GM13977 (cell line): Measurements from ENCODE around the gene IDUA.
"Not testable (repeated sequence)": the region's sequence is repeated elsewhere in the genome, so short reads cannot be mapped to it uniquely, and the experiment has no call there.

Experiments
- DNase-seq: peaks from one replicate; pipeline ENCODE4 v3.0.0; 2012; ENCODE audit warnings: low spot score
- CTCF ChIP-seq: IDR thresholded peaks from 2 replicates; pipeline ENCODE4 v1.5.1; 2012; ENCODE audit warnings: mild to moderate bottlenecking, control low read depth; ENCODE audit not compliant: insufficient read depth; ENCODE audit errors: extremely low read depth, missing control alignments
- in situ Hi-C: fragments of 300-500 bp; cut with MboI; formaldehyde crosslinking; loops from one replicate; pipeline ENCODE4 v1.12.0; 2022; ENCODE audit warnings: low sequenced_read_pairs, low pct_unique_long_range_greater_than_20kb, mixed read lengths, inconsistent platforms; ENCODE audit not compliant: unreplicated experiment

Gene IDUA

GRCh38 chr4:996997-997374 lies 10.1 kb downstream of the IDUA start:
- DNase-seq = no peak
- in situ Hi-C loops = no loop called here
- no peak for TF ChIP-seq CTCF

- in situ Hi-C loops = no loop called here
- no peak for TF ChIP-seq CTCF
- no peak for DNase-seq
Measured at GRCh38 chr4:997375-998071, 10.7 kb downstream of the IDUA start.

- in situ Hi-C loops = no loop called here
- no peak for TF ChIP-seq CTCF
- DNase-seq = no peak
Measured at GRCh38 chr4:998096-998691, 11.3 kb downstream of the IDUA start.

GRCh38 chr4:999240-999863 lies 12.5 kb downstream of the IDUA start:
- in situ Hi-C loops, DNase-seq: not testable (repeated sequence)

- DNase-seq = no peak
- in situ Hi-C loops = no loop called here
- no peak for TF ChIP-seq CTCF
Measured at GRCh38 chr4:999882-1000425, 13.1 kb downstream of the IDUA start.

- TF ChIP-seq CTCF = no peak
- no peak for DNase-seq
- in situ Hi-C loops = no loop called here
Measured at GRCh38 chr4:1000686-1001260, 13.9 kb downstream of the IDUA start.
